HepG2 (cell line): ENCODE measurements around the gene KIRREL2. TPM values are rescaled to one million over a fixed set of nuclear protein-coding genes. Genes with fewer than 3 reads are reported as not detected.
A peak's percentile ranks its signal among the peaks of the same experiment; 100 is the strongest.

ENCODE experiments used
- ATAC-seq: fragments of 200-7000 bp; cut with Tn5 transposase; 3 replicates; pipeline ENCODE4 v1.9.1; 2020; ENCODE audit warnings: mild to moderate bottlenecking, moderate library complexity
- Bru-seq: library from RNA; stranded (reverse); fragments of 400-500 nt; gene quantifications from one replicate; lab custom pipeline; 2021; lab: Mats Ljungman, UMichigan
- BruChase-seq, 2 experiments: library from RNA; stranded (reverse); fragments of 400-500 nt; gene quantifications; one replicate each; lab custom pipeline; 2021; lab: Mats Ljungman, UMichigan
- BruUV-seq: library from RNA; stranded (reverse); fragments of 400-500 nt; replicated peaks from 2 replicates; lab custom pipeline; 2021; lab: Mats Ljungman, UMichigan
- CTCF ChIA-PET: fragments of 300-600 bp; formaldehyde crosslinking; extraction: SDS; loops from one replicate; lab custom pipeline; 2021; ENCODE audit warnings: low total read pairs, inconsistent platforms, low intra/inter-chr PET ratio; lab: Yijun Ruan, JAX
- POLR2A ChIA-PET: fragments of 350-600 bp; sonication (Branson Sonifier 250); formaldehyde crosslinking; loops from one replicate; lab custom pipeline; 2020; ENCODE audit warnings: antibody characterized with exemption, inconsistent platforms; lab: Yijun Ruan, JAX
- DNase-seq: peaks from one replicate; pipeline ENCODE4 v3.0.0-alpha.2; 2015; ENCODE audit warnings: low spot score
- FAIRE-seq: peaks from 3 replicates; lab custom pipeline; 2011; peaks lifted over from hg19 to GRCh38; lab: Jason Lieb, UNC
- H2AFZ ChIP-seq: one replicate; pipeline ENCODE4 v1.6.1; 2011; ENCODE audit warnings: low read length, inconsistent platforms
- H3K27ac ChIP-seq: fragments of 300-600 bp; 3 replicates; pipeline ENCODE4 v1.8.0; 2011; ENCODE audit warnings: mixed run types, mild to moderate bottlenecking, mixed read lengths, low read length, inconsistent platforms; ENCODE audit not compliant: insufficient read depth; ENCODE audit errors: extremely low read length
- H3K27me3 ChIP-seq, 2 experiments: fragments of 200-600 bp in 1 of 2; 2 replicates in 1 of 2; 3 replicates in 1 of 2; pipeline versions ENCODE4 v1.6.0 to v1.8.0; 2011; ENCODE audit warnings: low read length in 2 of 2, mild to moderate bottlenecking in 2 of 2, moderate library complexity in 2 of 2, inconsistent platforms in 1 of 2; ENCODE audit not compliant: insufficient read depth in 2 of 2, control insufficient read depth in 1 of 2
- H3K36me3 ChIP-seq, 2 experiments: fragments of 200-600 bp in 1 of 2; replicated peaks in 1 of 2; 2 replicates in 1 of 2; 3 replicates in 1 of 2; pipeline versions ENCODE4 v1.5.1 to v1.8.0; 2011; ENCODE audit warnings: low read length in 2 of 2, inconsistent platforms in 1 of 2; ENCODE audit not compliant: insufficient read depth in 2 of 2, control insufficient read depth in 1 of 2
- H3K4me1 ChIP-seq: 2 replicates; pipeline ENCODE4 v1.5.1; 2012; ENCODE audit warnings: low read length, inconsistent platforms; ENCODE audit not compliant: insufficient read depth
- H3K4me2 ChIP-seq: 2 replicates; pipeline ENCODE4 v1.6.0; 2011; ENCODE audit warnings: low read depth, low read length, inconsistent platforms
- H3K4me3 ChIP-seq, 3 experiments: fragments of 200-600 bp in 1 of 3; sonication (generic), shearing (Covaris generic) in 1 of 3; replicated peaks in 1 of 3; 2 replicates each; pipeline ENCODE4 v1.5.1; 2011 to 2016; ENCODE audit warnings: low read length in 3 of 3, inconsistent platforms in 2 of 3, low read depth in 2 of 3, mild to moderate bottlenecking in 2 of 3, control low read depth in 1 of 3, mixed read lengths in 1 of 3; ENCODE audit not compliant: insufficient read depth in 1 of 3
- H3K79me2 ChIP-seq: one replicate; pipeline ENCODE4 v1.6.1; 2011; ENCODE audit warnings: low read length, inconsistent platforms; ENCODE audit not compliant: insufficient read depth
- H3K9ac ChIP-seq: 2 replicates; pipeline ENCODE4 v1.6.0; 2011; ENCODE audit warnings: mild to moderate bottlenecking, low read depth, low read length, inconsistent platforms; ENCODE audit not compliant: insufficient read depth
- H3K9me3 ChIP-seq: 2 replicates; pipeline ENCODE4 v1.5.1; 2012; ENCODE audit warnings: mild to moderate bottlenecking, low read length
- H4K20me1 ChIP-seq: 2 replicates; pipeline ENCODE4 v1.6.0; 2011; ENCODE audit warnings: inconsistent platforms, mild to moderate bottlenecking, low read length, moderate library complexity; ENCODE audit not compliant: insufficient read depth
- ZNF687 ChIP-seq: sonication (generic); formaldehyde crosslinking; IDR thresholded peaks from 2 replicates; pipeline ENCODE4 v1.5.1; 2020; ENCODE audit warnings: mild to moderate bottlenecking, missing genetic modification reagents, moderate library complexity
- ZNF777 ChIP-seq: sonication (generic); formaldehyde crosslinking; IDR thresholded peaks from 2 replicates; pipeline ENCODE4 v1.4.0; 2020; ENCODE audit warnings: missing genetic modification reagents
- WGBS: methylation state at CpG from one replicate; pipeline ENCODE4 v1.1.6; 2017; ENCODE audit warnings: low lambda C conversion rate; 5-methylcytosine and 5-hydroxymethylcytosine counted together
- in situ Hi-C: cut with HindIII; loops from 2 replicates; pipeline ENCODE4 v1.10.0; 2017; ENCODE audit warnings: low pct_unique_long_range_greater_than_20kb; ENCODE audit not compliant: extremely low pct_ligation_motif_present
- intact Hi-C: fragments of 100-400 bp; cut with micrococcal nuclease; formaldehyde crosslinking; loops from one replicate; pipeline ENCODE4 v1.10.0; 2022; ENCODE audit not compliant: unreplicated experiment
- long read RNA-seq, 2 experiments: library from RNA in 1 of 2; library from polyadenylated mRNA in 1 of 2; stranded (forward) in 1 of 2; unstranded in 1 of 2; transcript quantifications; one replicate each; pipeline ENCODE4 v2.0.0, GENCODE V29; 2019 to 2022
- polyA minus RNA-seq, 3 experiments: library from RNA; depleted of rRNA, polyadenylated mRNA; stranded (reverse); fragments of >200 nt; gene quantifications; 2 replicates each; pipeline ENCODE4 v1.2.3, GENCODE V29; 2011; ENCODE audit warnings: low replicate concordance in 1 of 3
- polyA plus RNA-seq, 8 experiments: library from polyadenylated mRNA; depleted of rRNA in 3 of 8; stranded (reverse) in 7 of 8; unstranded in 1 of 8; fragments of >200 nt; fragmentation: Illumina TruSeq in 4 of 8; extraction: Trizol in 4 of 8; gene quantifications; 2 replicates each; pipeline versions ENCODE4 v1.2.1 to v1.2.3, GENCODE V29; 2011 to 2016; ENCODE audit warnings: low read depth in 4 of 8, missing spikeins in 1 of 8, mixed read lengths in 1 of 8; ENCODE audit not compliant: insufficient read depth in 1 of 8
- total RNA-seq, 5 experiments: library from RNA; depleted of rRNA; stranded (reverse); fragments of >200 nt; fragmentation: Illumina TruSeq; extraction: Trizol; gene quantifications; 2 replicates each; pipeline ENCODE4 v1.2.3, GENCODE V29; 2016; ENCODE audit warnings: low read depth in 1 of 5
- TF ChIP-seq, protein P1 (sequence below): sonication (generic); formaldehyde crosslinking; IDR thresholded peaks from 2 replicates; pipeline ENCODE4 v1.4.0; 2020; ENCODE audit warnings: mild to moderate bottlenecking, missing genetic modification reagents

KIRREL2 gene
- total RNA-seq (2016; rRNA removed; fragmentation: Illumina TruSeq; extraction: Trizol) (2.2 and 2.4 TPM in 2 replicates), polyA plus RNA-seq (2011; rRNA removed) (0.17 and 0.18 TPM in 2 replicates), polyA minus RNA-seq (2011; rRNA and poly(A)+ RNA removed; ENCODE audit: low replicate concordance) (0.16 TPM in 1 of 2 replicates, not detected in the other), Bru-seq, nascent RNA (percentile 42 among the genes with signal in this experiment), BruChase-seq, experiment 1, labeled RNA remaining after a 6-hour chase (percentile 43 among the genes with signal in this experiment), BruChase-seq, experiment 2, labeled RNA remaining after a 2-hour chase (percentile 40 among the genes with signal in this experiment)
- total RNA-seq (2016; cell fraction: cytosol; rRNA removed; fragmentation: Illumina TruSeq; extraction: Trizol; ENCODE audit: low read depth), result 1.1 and 1.3 TPM in 2 replicates
- total RNA-seq (2016; cell fraction: insoluble cytoplasmic fraction; rRNA removed; fragmentation: Illumina TruSeq; extraction: Trizol), result 1.9 and 2.4 TPM in 2 replicates
- total RNA-seq (2016; cell fraction: membrane; rRNA removed; fragmentation: Illumina TruSeq; extraction: Trizol), result 2.2 and 2.6 TPM in 2 replicates
- total RNA-seq (2016; cell fraction: nucleus; rRNA removed; fragmentation: Illumina TruSeq; extraction: Trizol), result 1.2 and 1.3 TPM in 2 replicates
- polyA plus RNA-seq (2011; cell fraction: cytosol; rRNA removed), result 0.21 and 0.30 TPM in 2 replicates
- polyA plus RNA-seq (2011; cell fraction: nucleus; rRNA removed), result 0.29 and 0.32 TPM in 2 replicates
- polyA plus RNA-seq (2012), result 0.07 TPM in 2 replicates
- polyA plus RNA-seq (2016; cell fraction: cytosol; fragmentation: Illumina TruSeq; extraction: Trizol; ENCODE audit: low read depth), result 1.2 and 1.8 TPM in 2 replicates
- polyA plus RNA-seq (2016; cell fraction: insoluble cytoplasmic fraction; fragmentation: Illumina TruSeq; extraction: Trizol; ENCODE audit: low read depth), result 2.9 and 3.3 TPM in 2 replicates
- 2.2 and 2.6 TPM in 2 replicates for polyA plus RNA-seq (2016; cell fraction: membrane; fragmentation: Illumina TruSeq; extraction: Trizol; ENCODE audit: low read depth)
- polyA plus RNA-seq (2016; cell fraction: nucleus; fragmentation: Illumina TruSeq; extraction: Trizol; ENCODE audit: insufficient read depth, low read depth), result 3.1 and 3.3 TPM in 2 replicates
- 0.26 TPM in 1 of 2 replicates, not detected in the other for polyA minus RNA-seq (2011; cell fraction: cytosol; rRNA and poly(A)+ RNA removed)
- polyA minus RNA-seq (2011; cell fraction: nucleus; rRNA and poly(A)+ RNA removed), result 0.12 and 0.13 TPM in 2 replicates
- long read RNA-seq, experiment 1, partial matches to known transcripts, result 3 of 4 reads
- long read RNA-seq, experiment 1, other reads (novel, unspliced or antisense), result 1 of 4 reads
- long read RNA-seq, experiment 2, partial matches to known transcripts, result 3 of 4 reads
- long read RNA-seq, experiment 2, other reads (novel, unspliced or antisense), result 1 of 4 reads

- ATAC-seq (0 out of 3 replicates have a peak, but pooled peaks have one; percentile 8), DNase-seq (no peak), FAIRE-seq (no peak)
- Histone ChIP-seq H3K79me2 (no peaks in the 10 kb centered on the region), H3K27ac (no peak within 1 kb of the TSS), H3K9me3 (no peaks in the 10 kb centered on the region), H3K4me2 (peak within 1 kb of the TSS; percentile 61), H3K36me3 (no peaks in the 10 kb centered on the region), H3K4me3 (peak within 1 kb of the TSS; percentile 38 to 68 (median 52); a peak in 5 of 6 replicates)
- POLR2A ChIA-PET, result no interaction called here
- TF ChIP-seq ZNF777, result 0 out of 2 replicates have a peak, but pooled peaks have one; percentile 11
- TF ChIP-seq ZNF687 (CRISPR knock-in tag), result peak; percentile 31; the same call in 1 of the 2 replicates
- TF ChIP-seq, protein P1, sequence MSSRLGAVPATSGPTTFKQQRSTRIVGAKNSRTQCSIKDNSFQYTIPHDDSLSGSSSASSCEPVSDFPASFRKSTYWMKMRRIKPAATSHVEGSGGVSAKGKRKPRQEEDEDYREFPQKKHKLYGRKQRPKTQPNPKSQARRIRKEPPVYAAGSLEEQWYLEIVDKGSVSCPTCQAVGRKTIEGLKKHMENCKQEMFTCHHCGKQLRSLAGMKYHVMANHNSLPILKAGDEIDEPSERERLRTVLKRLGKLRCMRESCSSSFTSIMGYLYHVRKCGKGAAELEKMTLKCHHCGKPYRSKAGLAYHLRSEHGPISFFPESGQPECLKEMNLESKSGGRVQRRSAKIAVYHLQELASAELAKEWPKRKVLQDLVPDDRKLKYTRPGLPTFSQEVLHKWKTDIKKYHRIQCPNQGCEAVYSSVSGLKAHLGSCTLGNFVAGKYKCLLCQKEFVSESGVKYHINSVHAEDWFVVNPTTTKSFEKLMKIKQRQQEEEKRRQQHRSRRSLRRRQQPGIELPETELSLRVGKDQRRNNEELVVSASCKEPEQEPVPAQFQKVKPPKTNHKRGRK (CRISPR knock-in tag), result no peak
- TF ChIP-seq, all 625 proteins: peak for 2
- Histone ChIP-seq H3K4me1 (peaks cover 46% of the 10 kb centered on the region), H4K20me1 (0 out of 2 replicates have a peak, but pooled peaks cover 3% of the 10 kb centered on the region), H3K9ac (no peak within 1 kb of the TSS), H3K27me3 (peaks cover 11 to 61% of the 10 kb centered on the region in 2 experiments), H2AFZ (no peak within 1 kb of the TSS)
- in situ Hi-C loops, result no loop called here
- intact Hi-C loops, result no loop called here
- CTCF ChIA-PET, result no interaction called here
- WGBS, result 15% methylated on average over 20 of the region's 42 CpGs
- no TSS peak for BruUV-seq
Measured at GRCh38 chr19:35856546-35857149, at the start of gene KIRREL2. TSS of gene KIRREL2 (plus strand) at chr19:35856911. CDS start at chr19:35857120, 209 bp downstream.
